NCI-H82 (cell line): ENCODE data around the gene ADAMTS19.

ENCODE experiments used
- DNase-seq: peaks from one replicate; lab custom pipeline; 2025; lab: John Stamatoyannopoulos, UW

The ADAMTS19 gene

DNA sequence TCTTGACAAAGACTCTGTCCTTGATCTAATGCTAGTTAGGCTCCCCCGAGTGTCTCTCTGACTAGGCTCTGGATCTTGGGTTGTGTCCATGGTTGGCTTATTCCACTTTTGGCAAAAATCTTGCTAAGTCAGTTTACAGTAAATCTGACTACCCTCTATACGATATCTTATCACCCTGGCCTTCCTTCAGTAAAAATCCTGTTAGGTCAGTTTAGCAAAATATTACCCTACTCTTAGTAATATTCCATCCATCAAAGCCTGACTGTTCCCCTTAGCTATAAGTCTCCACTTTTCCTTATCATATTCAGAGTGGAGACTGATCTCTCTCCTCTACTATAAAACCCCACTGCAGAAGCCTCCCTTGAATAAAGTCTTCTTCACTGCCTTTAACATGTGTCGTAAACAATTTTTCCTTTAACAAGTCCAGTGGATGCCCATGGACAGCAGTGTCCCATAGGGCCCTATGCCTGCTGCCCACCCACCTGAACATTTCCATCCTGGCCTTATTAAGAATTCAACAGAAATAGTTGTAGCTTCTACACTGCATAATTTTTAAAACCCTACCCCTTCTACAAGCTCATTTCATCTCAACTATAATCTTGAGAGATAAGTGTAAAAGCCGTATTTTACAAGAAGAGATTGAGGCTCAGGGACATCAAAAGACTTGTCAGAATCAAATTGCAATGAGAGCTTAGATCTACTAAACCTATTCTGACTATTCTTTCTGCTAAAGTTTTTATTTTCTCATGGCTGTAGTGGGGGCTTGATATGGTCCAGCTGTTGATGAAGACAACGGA, 310.1 kb downstream of the ADAMTS19 start:
- DNase-seq = no peak

DNA sequence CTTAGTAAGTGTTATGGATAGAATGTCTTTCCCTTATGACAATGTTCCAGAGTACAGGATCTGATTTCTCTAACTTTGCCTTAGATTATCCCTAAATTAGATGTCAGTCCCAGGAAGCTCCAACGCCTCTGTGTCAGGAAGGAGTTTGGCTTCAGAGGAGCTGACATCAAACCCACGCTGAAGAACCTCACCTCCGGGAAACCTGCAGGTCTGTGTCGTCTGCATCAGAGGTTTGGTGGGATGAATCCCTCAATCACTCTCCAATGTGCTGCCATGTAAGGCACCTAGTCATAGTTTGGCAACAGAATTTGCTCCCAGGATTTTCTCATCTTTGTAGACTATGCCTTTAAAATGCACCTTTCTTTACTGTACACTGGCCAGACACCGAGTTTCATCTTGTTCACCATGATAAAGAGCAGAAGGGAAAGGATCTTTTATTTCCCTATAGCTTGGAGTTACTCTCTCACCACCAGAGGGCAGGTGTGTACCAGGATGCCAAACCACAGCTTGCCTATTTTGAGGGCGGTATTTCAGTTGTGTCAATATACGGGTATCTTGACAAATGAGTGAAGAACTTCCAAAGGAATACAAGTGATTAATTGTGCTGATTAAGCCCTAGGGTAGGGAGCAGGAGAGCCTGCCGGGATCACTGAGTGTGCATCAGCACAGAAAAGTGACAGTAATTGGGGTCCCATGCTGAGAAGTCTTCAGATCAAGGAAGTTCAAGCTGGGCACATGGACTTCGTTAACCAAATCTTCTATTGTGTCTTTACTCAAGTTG, 311.1 kb downstream of the ADAMTS19 start:
- DNase-seq = peak; percentile 71

DNA sequence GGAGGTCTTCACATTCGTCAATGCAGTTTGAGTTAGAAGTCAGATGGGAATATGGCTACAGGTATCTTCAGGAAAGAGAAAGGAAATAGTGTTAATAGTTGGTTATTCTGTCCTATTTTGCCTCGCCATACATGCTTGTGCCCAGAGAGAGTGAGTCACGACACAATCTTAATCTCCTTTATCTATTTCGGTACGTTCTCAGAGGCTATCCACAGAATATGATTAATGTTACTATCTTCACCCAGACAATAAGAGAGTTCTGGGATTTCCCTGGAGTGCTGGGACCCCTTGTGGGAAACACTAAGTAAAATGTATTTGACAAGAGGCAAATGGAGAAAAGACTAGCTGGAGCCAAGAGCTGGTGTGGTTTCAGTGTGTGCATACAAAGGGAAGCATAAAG, 313.3 kb downstream of the ADAMTS19 start:
- no peak for DNase-seq

DNA sequence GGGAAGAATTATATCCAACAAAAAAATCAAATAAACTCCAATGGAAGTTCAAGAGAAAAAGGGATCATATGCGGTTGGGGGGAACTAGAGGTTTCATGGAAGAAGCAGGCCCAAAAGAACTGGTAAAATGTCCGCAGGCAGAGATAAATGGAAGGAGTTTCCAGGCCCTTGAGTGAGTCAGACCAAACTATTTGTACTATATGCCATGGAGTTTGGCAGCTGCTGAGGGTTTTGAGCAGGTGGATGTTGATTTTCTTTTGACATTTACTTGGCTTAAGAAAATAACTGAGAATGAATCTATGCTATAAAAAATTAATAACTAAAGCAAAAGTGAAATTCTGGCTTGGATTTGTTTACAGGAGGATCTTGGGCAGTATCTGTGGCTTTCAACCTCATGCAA, 321.5 kb downstream of the ADAMTS19 start:
- DNase-seq = no peak
